ENCODE data around the gene PEX14.

Gene PEX14

GRCh38 chr1:10659646-10660540, 185.1 kb downstream of the PEX14 start:
- in situ Hi-C loops (cut with HindIII; ENCODE audit: low sequenced_read_pairs), result no loop called here
- TF ChIP-seq CTCF (IDR thresholded peaks at IDR 0.05; ENCODE audit: low read depth, low read length), result no peak

GRCh38 chr1:10661453-10661852, 186.7 kb downstream of the PEX14 start:
- TF ChIP-seq CTCF (IDR thresholded peaks at IDR 0.05; ENCODE audit: low read depth, low read length), result no peak
- no peak overlapping the region for H3K4me3 ChIP-seq (ENCODE audit: low read depth, low read length)
- no peak for DNase-seq (ENCODE audit: low read depth, low spot score)
- in situ Hi-C loops (cut with HindIII; ENCODE audit: low sequenced_read_pairs), result no loop called here

More at GRCh38 chr1:10659646-10660540, 185.1 kb downstream of the PEX14 start:
- no peak overlapping the region for H3K4me3 ChIP-seq (ENCODE audit: low read depth, low read length)
- DNase-seq (ENCODE audit: low read depth, low spot score), result no peak

- in situ Hi-C loops (cut with HindIII; ENCODE audit: low sequenced_read_pairs), result no loop called here
- H3K4me3 ChIP-seq (ENCODE audit: low read depth, low read length), result no peak overlapping the region
- no peak for TF ChIP-seq CTCF (IDR thresholded peaks at IDR 0.05; ENCODE audit: low read depth, low read length)
- no peak for DNase-seq (ENCODE audit: low read depth, low spot score)
These were observed 187.4 kb downstream of the PEX14 start for GRCh38 chr1:10662090-10662688.

- in situ Hi-C loops (cut with HindIII; ENCODE audit: low sequenced_read_pairs), result no loop called here
These were observed 188.3 kb downstream of the PEX14 start for GRCh38 chr1:10662824-10663677.

GRCh38 chr1:10663678-10664035, 188.9 kb downstream of the PEX14 start:
- H3K4me3 ChIP-seq (ENCODE audit: low read depth, low read length), result no peak overlapping the region
- in situ Hi-C loops (cut with HindIII; ENCODE audit: low sequenced_read_pairs), result no loop called here
- TF ChIP-seq CTCF (IDR thresholded peaks at IDR 0.05; ENCODE audit: low read depth, low read length), result no peak
- no peak for DNase-seq (ENCODE audit: low read depth, low spot score)

More at GRCh38 chr1:10662824-10663677, 188.3 kb downstream of the PEX14 start:
- TF ChIP-seq CTCF (IDR thresholded peaks at IDR 0.05; ENCODE audit: low read depth, low read length), result no peak
- no peak overlapping the region for H3K4me3 ChIP-seq (ENCODE audit: low read depth, low read length)
- no peak for DNase-seq (ENCODE audit: low read depth, low spot score)

- no peak overlapping the region for H3K4me3 ChIP-seq (ENCODE audit: low read depth, low read length)
- in situ Hi-C loops (cut with HindIII; ENCODE audit: low sequenced_read_pairs), result no loop called here
- DNase-seq (ENCODE audit: low read depth, low spot score), result no peak
- TF ChIP-seq CTCF (IDR thresholded peaks at IDR 0.05; ENCODE audit: low read depth, low read length), result no peak
These were observed 189.5 kb downstream of the PEX14 start for GRCh38 chr1:10664251-10664650.

Measured in astrocyte of the spinal cord (primary cell).